ENCODE results near the gene PBX4. TPM values are rescaled to one million over a fixed set of nuclear protein-coding genes. Genes with fewer than 3 reads are reported as not detected.
A peak's percentile ranks its signal among the peaks of the same experiment; 100 is the strongest.

PBX4 gene
- total RNA-seq, 1 experiment from 2014 or later: 11.6 TPM

DNA sequence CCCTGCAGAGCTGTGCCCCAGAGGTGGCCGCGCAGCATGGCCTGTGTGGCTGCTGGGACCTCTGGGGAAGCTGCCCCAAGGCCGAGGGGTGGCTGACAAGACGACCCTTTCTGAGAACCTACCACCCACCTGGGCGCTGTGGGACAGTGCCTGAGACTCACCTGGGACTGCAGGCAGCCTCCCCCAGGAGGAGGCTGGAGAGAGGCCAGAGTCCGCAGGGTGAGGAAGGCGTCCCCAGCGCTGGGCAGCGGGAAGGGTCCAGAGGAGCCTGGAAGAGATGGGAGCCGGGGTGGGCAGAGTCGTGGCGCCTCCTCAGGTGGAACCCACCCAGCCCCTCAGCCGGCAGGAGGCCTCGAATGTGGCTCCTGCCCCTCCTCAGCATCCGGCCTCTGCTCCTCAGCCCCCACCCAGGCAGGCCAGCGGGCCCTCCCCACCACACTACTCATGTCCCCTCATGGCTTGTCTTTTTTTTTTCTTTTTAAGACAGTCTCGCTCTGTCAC lies 55.1 kb downstream of the PBX4 start:
- H3K9me3 ChIP-seq (ENCODE audit: control insufficient read depth in 1 of 2, insufficient read depth in 1 of 2, low read depth in 1 of 2, low read length in 2 of 2): no peaks in the 10 kb centered on the region
- no peak overlapping the region for H3K4me3 ChIP-seq (replicated peaks in 1 of 2; ENCODE audit: low read depth in 1 of 2, low read length in 2 of 2)
- intact Hi-C loops (cut with micrococcal nuclease): no loop called here
- CTCF ChIA-PET: no interaction called here
- ATAC-seq (no peak), DNase-seq (ENCODE audit: low read depth, low spot score) (no peak)
- H3K4me1 ChIP-seq (ENCODE audit: control insufficient read depth in 1 of 2, insufficient read depth in 2 of 2, low read length in 2 of 2): no peaks in the 10 kb centered on the region
- no peaks in the 10 kb centered on the region for H3K79me2 ChIP-seq (ENCODE audit: insufficient read depth, low read length)
- H3K36me3 ChIP-seq (ENCODE audit: control insufficient read depth in 1 of 2, insufficient read depth in 2 of 2, low read length in 2 of 2): no peaks in the 10 kb centered on the region; a peak in 1 of 4 replicates
- BruUV-seq (replicated peaks): no TSS peak
- no peak overlapping the region for H3K9ac ChIP-seq (ENCODE audit: low read length)
- TF ChIP-seq CEBPB (IDR thresholded peaks at IDR 0.05; ENCODE audit: low read depth) (no peak), YY1 (IDR thresholded peaks at IDR 0.05; ENCODE audit: extremely low read depth, insufficient replicate concordance, low read depth, low read length) (no peak), POLR2AphosphoS5 (IDR thresholded peaks at IDR 0.05; ENCODE audit: low read depth, low read length) (no peak)
- H3K27ac ChIP-seq (ENCODE audit: low read depth, low read length): no peak overlapping the region
- no peaks in the 10 kb centered on the region for H3K27me3 ChIP-seq (ENCODE audit: insufficient read depth, low read length)
- no peaks in the 10 kb centered on the region for H3K9me2 ChIP-seq (ENCODE audit: insufficient read depth)
- H4K20me1 ChIP-seq (ENCODE audit: insufficient read depth): no peaks in the 10 kb centered on the region
- H3K4me2 ChIP-seq (ENCODE audit: low read length): no peak overlapping the region
- POLR2A ChIA-PET: no interaction called here
- no peak overlapping the region for H2AFZ ChIP-seq (ENCODE audit: low read depth, low read length, poor library complexity, severe bottlenecking)
- RAD21 ChIA-PET (ENCODE audit: low non-redundant PET in 1 of 2, low total read pairs in 2 of 2, uncharacterized antibody in 2 of 2, unreplicated experiment in 2 of 2): no interaction called here

DNA sequence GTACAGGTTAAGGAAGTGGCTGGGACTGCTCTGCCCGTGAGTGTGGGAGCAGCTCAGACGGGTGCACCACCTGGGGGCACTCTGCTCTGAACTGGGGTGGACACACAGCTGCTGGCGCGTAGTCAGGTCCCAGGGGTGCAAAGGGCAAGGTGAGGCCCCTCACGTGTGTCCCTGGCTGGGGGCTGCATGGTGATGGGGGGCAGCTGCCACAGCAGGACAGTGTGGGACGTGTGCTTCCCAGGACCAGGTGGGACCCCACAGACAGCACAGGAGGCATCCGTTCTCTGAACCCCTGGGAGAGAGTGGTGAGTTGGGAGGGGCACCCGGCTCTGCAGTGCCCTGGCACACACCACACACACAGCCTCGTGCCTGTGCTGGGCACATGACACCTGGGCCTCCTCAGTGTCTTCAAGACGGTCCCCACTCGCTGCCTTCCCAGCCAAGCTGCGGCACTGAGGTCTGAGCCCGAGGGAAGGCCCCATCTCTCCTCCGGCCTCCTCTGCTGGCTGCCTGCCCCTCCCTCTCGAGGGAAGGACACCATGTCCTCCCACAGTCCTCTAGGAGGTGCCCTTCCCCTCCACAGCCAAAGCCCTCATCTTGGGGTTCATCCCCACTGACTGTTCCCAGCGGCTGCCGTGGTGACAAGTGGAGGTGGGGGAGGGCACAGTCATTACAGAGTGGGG lies 55.7 kb downstream of the PBX4 start:
- no peak overlapping the region for H3K4me2 ChIP-seq (ENCODE audit: low read length)
- H3K79me2 ChIP-seq (ENCODE audit: insufficient read depth, low read length): no peaks in the 10 kb centered on the region
- TF ChIP-seq, protein P1, sequence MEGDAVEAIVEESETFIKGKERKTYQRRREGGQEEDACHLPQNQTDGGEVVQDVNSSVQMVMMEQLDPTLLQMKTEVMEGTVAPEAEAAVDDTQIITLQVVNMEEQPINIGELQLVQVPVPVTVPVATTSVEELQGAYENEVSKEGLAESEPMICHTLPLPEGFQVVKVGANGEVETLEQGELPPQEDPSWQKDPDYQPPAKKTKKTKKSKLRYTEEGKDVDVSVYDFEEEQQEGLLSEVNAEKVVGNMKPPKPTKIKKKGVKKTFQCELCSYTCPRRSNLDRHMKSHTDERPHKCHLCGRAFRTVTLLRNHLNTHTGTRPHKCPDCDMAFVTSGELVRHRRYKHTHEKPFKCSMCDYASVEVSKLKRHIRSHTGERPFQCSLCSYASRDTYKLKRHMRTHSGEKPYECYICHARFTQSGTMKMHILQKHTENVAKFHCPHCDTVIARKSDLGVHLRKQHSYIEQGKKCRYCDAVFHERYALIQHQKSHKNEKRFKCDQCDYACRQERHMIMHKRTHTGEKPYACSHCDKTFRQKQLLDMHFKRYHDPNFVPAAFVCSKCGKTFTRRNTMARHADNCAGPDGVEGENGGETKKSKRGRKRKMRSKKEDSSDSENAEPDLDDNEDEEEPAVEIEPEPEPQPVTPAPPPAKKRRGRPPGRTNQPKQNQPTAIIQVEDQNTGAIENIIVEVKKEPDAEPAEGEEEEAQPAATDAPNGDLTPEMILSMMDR (IDR thresholded peaks at IDR 0.05 in 2 of 3, conservative IDR thresholded peaks at IDR 0.05 in 1 of 3; ENCODE audit: borderline replicate concordance in 1 of 3, insufficient read depth in 1 of 3, low read depth in 2 of 3, low read length in 2 of 3): 0 out of 6 replicates have a peak, but pooled peaks of 1 of the 3 experiments have one; percentile 8
- peak; percentile 37 for TF ChIP-seq RAD21 (IDR thresholded peaks at IDR 0.05; ENCODE audit: low read depth)
- TF ChIP-seq, protein P2, sequence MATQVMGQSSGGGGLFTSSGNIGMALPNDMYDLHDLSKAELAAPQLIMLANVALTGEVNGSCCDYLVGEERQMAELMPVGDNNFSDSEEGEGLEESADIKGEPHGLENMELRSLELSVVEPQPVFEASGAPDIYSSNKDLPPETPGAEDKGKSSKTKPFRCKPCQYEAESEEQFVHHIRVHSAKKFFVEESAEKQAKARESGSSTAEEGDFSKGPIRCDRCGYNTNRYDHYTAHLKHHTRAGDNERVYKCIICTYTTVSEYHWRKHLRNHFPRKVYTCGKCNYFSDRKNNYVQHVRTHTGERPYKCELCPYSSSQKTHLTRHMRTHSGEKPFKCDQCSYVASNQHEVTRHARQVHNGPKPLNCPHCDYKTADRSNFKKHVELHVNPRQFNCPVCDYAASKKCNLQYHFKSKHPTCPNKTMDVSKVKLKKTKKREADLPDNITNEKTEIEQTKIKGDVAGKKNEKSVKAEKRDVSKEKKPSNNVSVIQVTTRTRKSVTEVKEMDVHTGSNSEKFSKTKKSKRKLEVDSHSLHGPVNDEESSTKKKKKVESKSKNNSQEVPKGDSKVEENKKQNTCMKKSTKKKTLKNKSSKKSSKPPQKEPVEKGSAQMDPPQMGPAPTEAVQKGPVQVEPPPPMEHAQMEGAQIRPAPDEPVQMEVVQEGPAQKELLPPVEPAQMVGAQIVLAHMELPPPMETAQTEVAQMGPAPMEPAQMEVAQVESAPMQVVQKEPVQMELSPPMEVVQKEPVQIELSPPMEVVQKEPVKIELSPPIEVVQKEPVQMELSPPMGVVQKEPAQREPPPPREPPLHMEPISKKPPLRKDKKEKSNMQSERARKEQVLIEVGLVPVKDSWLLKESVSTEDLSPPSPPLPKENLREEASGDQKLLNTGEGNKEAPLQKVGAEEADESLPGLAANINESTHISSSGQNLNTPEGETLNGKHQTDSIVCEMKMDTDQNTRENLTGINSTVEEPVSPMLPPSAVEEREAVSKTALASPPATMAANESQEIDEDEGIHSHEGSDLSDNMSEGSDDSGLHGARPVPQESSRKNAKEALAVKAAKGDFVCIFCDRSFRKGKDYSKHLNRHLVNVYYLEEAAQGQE (IDR thresholded peaks at IDR 0.05; ENCODE audit: low read depth): no peak
- TF ChIP-seq, protein P3, sequence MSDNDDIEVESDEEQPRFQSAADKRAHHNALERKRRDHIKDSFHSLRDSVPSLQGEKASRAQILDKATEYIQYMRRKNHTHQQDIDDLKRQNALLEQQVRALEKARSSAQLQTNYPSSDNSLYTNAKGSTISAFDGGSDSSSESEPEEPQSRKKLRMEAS (IDR thresholded peaks at IDR 0.05): no peak
- no peak for TF ChIP-seq YY1 (IDR thresholded peaks at IDR 0.05; ENCODE audit: extremely low read depth, insufficient replicate concordance, low read depth, low read length)
- TF ChIP-seq, protein P4, sequence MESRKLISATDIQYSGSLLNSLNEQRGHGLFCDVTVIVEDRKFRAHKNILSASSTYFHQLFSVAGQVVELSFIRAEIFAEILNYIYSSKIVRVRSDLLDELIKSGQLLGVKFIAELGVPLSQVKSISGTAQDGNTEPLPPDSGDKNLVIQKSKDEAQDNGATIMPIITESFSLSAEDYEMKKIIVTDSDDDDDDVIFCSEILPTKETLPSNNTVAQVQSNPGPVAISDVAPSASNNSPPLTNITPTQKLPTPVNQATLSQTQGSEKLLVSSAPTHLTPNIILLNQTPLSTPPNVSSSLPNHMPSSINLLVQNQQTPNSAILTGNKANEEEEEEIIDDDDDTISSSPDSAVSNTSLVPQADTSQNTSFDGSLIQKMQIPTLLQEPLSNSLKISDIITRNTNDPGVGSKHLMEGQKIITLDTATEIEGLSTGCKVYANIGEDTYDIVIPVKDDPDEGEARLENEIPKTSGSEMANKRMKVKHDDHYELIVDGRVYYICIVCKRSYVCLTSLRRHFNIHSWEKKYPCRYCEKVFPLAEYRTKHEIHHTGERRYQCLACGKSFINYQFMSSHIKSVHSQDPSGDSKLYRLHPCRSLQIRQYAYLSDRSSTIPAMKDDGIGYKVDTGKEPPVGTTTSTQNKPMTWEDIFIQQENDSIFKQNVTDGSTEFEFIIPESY (IDR thresholded peaks at IDR 0.05; ENCODE audit: extremely low read depth, insufficient replicate concordance, low read length): no peak
- no peak for TF ChIP-seq FOSL1 (IDR thresholded peaks at IDR 0.05; ENCODE audit: low read depth)
- no peak for TF ChIP-seq SRF (IDR thresholded peaks at IDR 0.05; ENCODE audit: low read depth)

More for the DNA sequence above, 55.7 kb downstream of the PBX4 start:
- BruUV-seq (replicated peaks): no TSS peak
- no peaks in the 10 kb centered on the region for H4K20me1 ChIP-seq (ENCODE audit: insufficient read depth)
- ATAC-seq (peak; percentile 43; the same call in 1 of the 2 replicates), DNase-seq (ENCODE audit: low read depth, low spot score) (no peak)
- H3K4me3 ChIP-seq (replicated peaks in 1 of 2; ENCODE audit: low read depth in 1 of 2, low read length in 2 of 2): no peak overlapping the region
- no peaks in the 10 kb centered on the region; a peak in 1 of 4 replicates for H3K36me3 ChIP-seq (ENCODE audit: control insufficient read depth in 1 of 2, insufficient read depth in 2 of 2, low read length in 2 of 2)
- ChIA-PET RAD21 (ENCODE audit: low non-redundant PET in 1 of 2, low total read pairs in 2 of 2, uncharacterized antibody in 2 of 2, unreplicated experiment in 2 of 2) (no interaction called here), CTCF (no interaction called here), POLR2A (no interaction called here)
- no peaks in the 10 kb centered on the region for H3K4me1 ChIP-seq (ENCODE audit: control insufficient read depth in 1 of 2, insufficient read depth in 2 of 2, low read length in 2 of 2)
- intact Hi-C loops (cut with micrococcal nuclease): no loop called here
- H3K9ac ChIP-seq (ENCODE audit: low read length): no peak overlapping the region
- H2AFZ ChIP-seq (ENCODE audit: low read depth, low read length, poor library complexity, severe bottlenecking): no peak overlapping the region
- no peaks in the 10 kb centered on the region for H3K9me2 ChIP-seq (ENCODE audit: insufficient read depth)
- H3K9me3 ChIP-seq (ENCODE audit: control insufficient read depth in 1 of 2, insufficient read depth in 1 of 2, low read depth in 1 of 2, low read length in 2 of 2): no peaks in the 10 kb centered on the region
- no peak overlapping the region for H3K27ac ChIP-seq (ENCODE audit: low read depth, low read length)
- no peaks in the 10 kb centered on the region for H3K27me3 ChIP-seq (ENCODE audit: insufficient read depth, low read length)
